ENCODE measurements around the gene APIP.

- TF ChIP-seq CTCF (conservative IDR thresholded peaks at IDR 0.05 in 1 of 2, IDR thresholded peaks at IDR 0.05 in 1 of 2; ENCODE audit: low read depth in 1 of 2, low read length in 2 of 2) (no peak), EZH2 (IDR thresholded peaks at IDR 0.05; ENCODE audit: low read length, missing control alignments) (no peak)
These were observed 22.8 kb downstream of the APIP start for GRCh38 chr11:34893416-34893815.

Measured in fibroblast of lung (primary cell).